ENCODE data around the gene TARS1.
"Not testable (repeated sequence)": the region's sequence is repeated elsewhere in the genome, so short reads cannot be mapped to it uniquely, and the experiment has no call there.

Gene TARS1

DNA sequence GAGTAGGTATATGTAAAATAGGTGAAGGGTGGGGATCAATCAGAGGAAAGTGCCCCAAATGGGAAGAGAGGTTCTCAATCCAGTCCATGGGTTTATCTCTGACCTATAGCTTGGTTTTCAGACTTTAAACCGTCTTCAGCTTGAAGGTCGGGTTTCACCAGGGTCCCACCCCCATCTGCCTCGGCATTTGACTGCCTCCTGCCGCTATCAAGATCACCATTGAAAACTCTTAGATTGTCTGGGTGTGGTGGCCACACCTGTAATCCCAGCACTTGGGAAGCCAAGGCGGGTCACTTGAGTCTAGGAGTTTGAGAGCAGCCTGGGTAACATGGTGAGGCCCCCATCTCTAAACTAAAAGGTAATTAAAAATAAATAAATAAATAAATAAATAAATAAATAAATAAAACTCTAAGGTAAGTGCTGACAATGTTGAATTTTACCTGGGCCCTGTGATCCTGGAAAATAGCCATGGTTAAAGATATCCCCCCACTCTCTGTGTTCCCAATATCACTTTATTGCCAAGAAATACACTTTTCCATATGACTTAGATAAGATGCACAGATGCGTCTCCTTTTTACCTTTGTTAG, 48.8 kb downstream of the TARS1 start:
- no peak for DNase-seq

DNA sequence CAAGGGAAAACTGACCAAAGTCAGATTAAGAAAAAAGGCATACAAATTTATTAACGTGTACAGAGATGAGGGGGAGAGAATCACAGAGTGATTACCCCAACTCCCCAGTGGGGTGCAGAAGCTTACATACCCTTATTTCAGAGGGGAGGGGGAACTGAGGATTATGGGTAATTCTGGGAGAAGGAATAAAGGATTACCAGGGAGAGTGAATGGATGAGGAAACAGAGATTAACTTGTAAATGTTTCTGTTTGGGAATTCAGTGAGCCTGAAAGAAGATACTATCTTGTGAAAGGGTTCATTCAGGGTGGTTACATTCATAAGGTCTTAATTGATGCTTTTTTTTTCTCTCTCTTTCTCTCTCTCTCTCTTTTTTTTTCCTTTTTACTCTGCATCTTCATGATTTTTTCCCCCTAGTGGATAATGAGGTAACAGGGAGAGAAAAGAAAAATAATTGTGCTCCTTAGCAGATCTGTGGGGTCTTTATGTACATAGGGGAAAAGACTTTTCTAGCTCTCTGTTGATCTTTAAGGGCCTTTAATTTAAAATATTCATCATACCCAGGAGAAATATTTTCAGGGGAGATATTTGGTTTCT, 49.4 kb downstream of the TARS1 start:
- no peak for DNase-seq

DNA sequence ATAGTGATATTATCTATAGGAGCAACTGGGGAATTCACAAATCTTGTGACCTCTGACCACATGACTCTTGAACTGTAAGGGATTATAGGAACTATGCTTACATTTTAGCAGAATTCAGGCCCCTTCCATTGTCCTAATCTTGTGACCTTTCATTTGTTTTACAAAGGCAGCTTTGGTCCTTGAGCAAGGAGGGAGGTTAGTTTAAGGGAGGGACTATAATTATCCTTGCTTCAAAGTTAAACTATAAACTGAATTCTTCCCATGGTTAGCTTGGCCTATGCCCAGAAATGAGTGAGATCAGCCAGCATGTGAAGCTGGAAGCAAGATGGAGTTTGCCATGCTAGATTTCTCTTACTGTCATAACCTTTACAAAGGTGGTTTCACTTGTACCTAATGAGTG, 51.2 kb downstream of the TARS1 start:
- DNase-seq = no peak

DNA sequence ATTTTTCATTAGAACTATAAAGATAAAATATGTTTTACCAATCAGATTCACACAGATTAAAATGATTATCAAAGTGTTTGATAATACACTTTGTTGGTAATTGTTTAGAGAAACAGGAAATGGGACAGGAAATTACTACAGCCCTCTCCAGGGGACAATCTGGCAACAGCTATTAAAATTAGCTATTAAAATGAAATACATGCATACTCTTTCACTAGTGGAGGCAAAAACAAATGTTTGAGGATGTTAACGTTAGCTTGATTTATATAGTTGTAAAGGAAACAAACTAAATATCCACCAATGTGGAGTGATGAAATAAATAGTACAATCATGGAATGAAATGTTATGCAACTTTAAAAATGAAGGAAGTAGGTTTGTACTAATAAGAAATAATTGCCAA, 53.7 kb downstream of the TARS1 start:
- no peak for DNase-seq

DNA sequence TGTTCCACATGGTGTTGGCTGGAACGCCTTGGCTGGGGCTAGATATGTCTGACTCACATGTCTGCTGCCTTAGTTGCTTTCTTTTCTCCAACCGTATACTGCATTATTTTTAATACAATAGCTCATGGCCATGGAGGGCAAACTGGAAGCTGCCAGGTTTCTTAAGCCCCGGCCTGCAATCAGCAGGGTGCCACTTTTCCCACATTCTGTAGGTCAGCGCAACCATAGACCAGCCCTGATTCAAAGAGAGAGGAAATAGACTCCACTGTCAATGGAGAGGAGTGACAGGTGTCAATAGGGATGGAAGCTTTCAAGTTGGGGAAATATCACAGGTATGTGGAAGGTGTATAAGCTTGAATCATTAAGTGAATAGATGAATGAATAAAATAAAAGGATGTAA, 60.5 kb downstream of the TARS1 start:
- no peak for DNase-seq

DNA sequence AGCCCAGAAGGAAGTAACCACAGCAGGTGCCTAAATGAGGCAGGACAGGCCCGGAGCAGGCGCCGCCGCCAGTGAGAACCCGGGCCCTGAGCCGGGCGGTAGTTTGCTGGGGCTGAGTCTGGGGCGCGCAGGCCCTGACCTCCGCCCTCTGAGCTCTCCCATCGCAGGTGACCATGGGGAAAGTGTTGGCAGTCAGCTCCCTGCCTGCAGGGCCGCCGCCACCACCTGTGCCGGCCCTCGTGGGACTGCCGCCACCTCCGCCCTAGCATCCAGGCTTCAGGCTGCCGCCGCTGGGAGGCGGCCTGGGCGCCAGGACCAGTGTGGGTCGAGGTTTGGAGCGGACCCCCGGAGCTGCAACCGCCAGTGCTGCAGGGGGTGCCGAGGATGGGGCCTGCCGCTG, 61.1 kb downstream of the TARS1 start:
- no peak for DNase-seq

DNA sequence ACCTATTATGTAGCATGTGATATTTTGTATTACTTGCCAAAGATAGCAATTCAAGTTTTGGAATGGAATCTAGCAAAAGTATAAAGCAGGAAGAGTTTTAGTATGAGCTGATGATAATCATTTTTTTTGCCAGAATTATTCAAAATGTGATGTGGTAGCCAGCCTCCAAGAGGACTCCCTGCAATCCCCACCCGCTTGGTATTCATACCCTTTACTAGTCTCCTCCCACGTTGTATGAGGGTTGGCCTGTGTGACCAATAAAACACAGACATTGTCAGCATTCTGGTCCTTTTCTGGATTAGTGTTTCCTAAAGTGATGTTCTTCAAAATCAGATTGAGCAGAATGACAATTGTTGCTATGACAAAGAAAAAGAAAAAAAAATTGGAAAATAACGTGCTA, 63.8 kb downstream of the TARS1 start:
- DNase-seq = no peak

DNA sequence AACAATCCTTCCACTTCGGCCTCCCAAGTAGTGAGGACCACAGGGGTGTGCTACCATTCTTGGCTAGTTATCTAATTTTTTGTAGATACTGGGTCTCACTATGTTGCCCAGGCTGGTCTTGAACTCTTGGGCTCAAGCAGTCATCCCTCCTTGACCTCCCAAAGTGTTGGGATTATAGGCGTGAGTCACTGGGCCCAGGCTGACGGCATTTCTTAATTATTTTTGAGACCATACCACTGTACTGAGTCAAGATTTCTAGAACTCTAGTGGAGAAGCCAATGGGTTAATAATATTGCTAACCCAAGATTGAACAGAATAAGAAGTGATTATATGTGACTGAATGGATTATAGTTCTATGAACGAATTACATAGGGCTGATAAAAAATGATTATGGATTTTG, 66.7 kb downstream of the TARS1 start:
- DNase-seq = no peak

DNA sequence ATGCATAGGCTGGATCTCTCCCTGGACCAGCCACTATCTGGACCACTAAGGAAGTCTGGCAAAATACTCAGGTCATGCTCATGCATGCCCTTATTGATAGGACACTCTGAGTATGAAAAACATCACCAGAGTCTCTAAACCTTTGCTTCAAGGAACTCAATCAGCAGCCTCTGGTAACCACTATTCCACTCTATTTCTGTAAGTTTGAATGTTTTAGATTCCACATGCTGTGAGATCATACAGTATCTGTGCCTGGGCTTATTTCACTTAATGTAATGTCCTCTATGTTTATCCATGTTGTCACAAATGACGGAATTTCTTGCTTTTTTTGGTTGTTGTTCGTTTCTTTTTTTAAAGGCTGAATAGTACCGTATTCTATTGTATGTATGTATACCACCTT, 68.3 kb downstream of the TARS1 start:
- no peak for DNase-seq

DNA sequence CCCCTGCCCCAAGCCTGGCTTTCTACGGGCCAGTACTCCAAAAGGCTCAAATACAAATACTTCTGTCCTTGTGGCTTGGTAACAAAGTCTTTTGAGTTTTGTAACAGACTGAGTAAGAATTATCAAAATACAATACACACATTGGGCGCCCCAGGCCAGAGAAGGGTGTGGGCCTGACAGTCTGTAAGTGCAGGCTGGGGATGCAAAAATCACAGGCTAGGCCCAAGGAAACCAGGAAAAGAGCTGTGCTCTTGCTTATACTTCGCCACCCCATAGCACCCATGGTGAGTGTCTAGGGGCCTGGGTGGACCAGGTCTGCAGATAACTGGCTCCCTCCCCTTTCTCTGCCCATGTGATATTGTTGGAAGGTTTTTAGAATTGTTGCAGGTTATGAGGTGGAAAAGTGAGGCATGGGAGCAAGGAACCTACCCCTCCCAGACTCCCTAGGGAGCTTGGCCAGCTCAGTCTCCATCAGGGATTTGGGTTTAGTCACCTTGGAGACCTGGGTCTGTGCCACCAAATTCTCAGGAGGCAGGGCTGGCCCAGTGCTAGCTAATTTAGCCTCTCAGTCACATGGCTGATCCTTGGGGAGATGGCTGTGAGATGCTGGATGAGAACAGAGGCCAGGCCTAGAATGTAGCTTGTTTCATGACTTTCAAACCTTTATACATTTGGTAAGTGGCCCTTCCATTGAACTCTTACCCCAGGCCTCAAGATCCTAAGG, 72.9 kb downstream of the TARS1 start:
- no peak for DNase-seq

DNA sequence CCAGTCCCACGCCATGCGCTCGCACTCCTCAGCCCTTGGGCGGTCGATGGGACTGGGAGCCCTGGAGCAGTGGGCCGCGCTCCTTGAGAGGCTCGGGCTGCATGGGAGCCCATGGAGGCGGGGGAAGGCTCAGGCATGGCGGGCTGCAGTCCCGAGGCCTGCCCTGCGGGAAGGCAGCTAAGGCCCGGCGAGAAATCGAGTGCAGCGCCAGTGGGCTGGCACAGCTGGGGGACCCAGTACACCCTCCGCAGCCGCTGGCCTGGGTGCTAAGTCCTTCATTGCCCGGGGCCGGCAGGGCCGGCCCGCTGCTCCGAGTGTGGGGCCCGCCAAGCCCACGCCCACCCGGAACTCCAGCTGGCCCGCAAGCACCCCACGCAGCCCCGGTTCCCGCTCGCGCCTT, 74.6 kb downstream of the TARS1 start:
- DNase-seq = not testable (repeated sequence)

DNA sequence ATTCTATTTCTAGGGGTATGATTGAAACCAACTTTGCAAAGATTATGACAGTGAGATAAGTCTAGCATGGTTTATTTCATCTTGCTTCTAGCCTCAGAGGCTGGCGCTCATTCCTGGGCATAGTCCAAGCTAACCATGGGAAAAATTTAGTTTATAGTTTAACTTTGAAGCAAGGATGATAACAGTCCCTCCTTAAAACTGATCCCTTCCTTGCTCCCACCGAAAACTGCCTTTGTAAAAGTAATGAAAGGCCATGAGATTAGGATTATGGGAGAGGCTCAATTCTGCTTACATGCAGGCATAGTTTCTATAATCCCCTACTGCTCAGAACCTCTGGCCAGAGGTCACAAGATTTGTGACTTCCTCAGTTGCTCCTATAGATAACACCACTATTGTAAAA, 75.7 kb downstream of the TARS1 start:
- DNase-seq = no peak

Measured in GF-D8 (cell line).